A204.1 (cell line): ENCODE results near the gene RABGAP1L.
A peak's percentile ranks its signal among the peaks of the same experiment; 100 is the strongest.

Experiments
- FAIRE-seq: peaks from 2 replicates; lab custom pipeline; 2012; peaks lifted over from hg19 to GRCh38; lab: Jason Lieb, UNC

Gene RABGAP1L

GRCh38 chr1:174720618-174721017 is 561.3 kb downstream of the RABGAP1L start:
- no peak for FAIRE-seq

GRCh38 chr1:174721246-174721645 is 561.9 kb downstream of the RABGAP1L start:
- FAIRE-seq = no peak

- no peak for FAIRE-seq
These were observed 564.5 kb downstream of the RABGAP1L start for GRCh38 chr1:174723816-174724215.

GRCh38 chr1:174724219-174724618 is 564.9 kb downstream of the RABGAP1L start:
- no peak for FAIRE-seq

- FAIRE-seq = peak; percentile 94
These were observed 567.0 kb downstream of the RABGAP1L start for GRCh38 chr1:174726167-174726879.

GRCh38 chr1:174726880-174727585 is 567.7 kb downstream of the RABGAP1L start:
- no peak for FAIRE-seq

GRCh38 chr1:174734270-174734669 is 575.0 kb downstream of the RABGAP1L start:
- FAIRE-seq = no peak

GRCh38 chr1:174736831-174737230 is 577.5 kb downstream of the RABGAP1L start:
- no peak for FAIRE-seq

- no peak for FAIRE-seq
These were observed 581.1 kb downstream of the RABGAP1L start for GRCh38 chr1:174740249-174740968.

GRCh38 chr1:174742805-174743653 is 583.7 kb downstream of the RABGAP1L start:
- FAIRE-seq = no peak

- FAIRE-seq = peak; percentile 98
These were observed 584.6 kb downstream of the RABGAP1L start for GRCh38 chr1:174743654-174744561.

- no peak for FAIRE-seq
These were observed 585.6 kb downstream of the RABGAP1L start for GRCh38 chr1:174744886-174745285.

- FAIRE-seq = no peak
These were observed 586.9 kb downstream of the RABGAP1L start for GRCh38 chr1:174746024-174746808.

- FAIRE-seq = peak; percentile 21
These were observed 588.3 kb downstream of the RABGAP1L start for GRCh38 chr1:174747613-174748012.

- FAIRE-seq = no peak
These were observed 589.3 kb downstream of the RABGAP1L start for GRCh38 chr1:174748586-174748985.

- FAIRE-seq = no peak
These were observed 593.8 kb downstream of the RABGAP1L start for GRCh38 chr1:174753131-174753530.

GRCh38 chr1:174761335-174761734 is 602.0 kb downstream of the RABGAP1L start:
- FAIRE-seq = no peak

- no peak for FAIRE-seq
These were observed 602.7 kb downstream of the RABGAP1L start for GRCh38 chr1:174761901-174762585.

- no peak for FAIRE-seq
These were observed 604.9 kb downstream of the RABGAP1L start for GRCh38 chr1:174764191-174764590.

- FAIRE-seq = no peak
These were observed 607.4 kb downstream of the RABGAP1L start for GRCh38 chr1:174766727-174767126.
